NCI-H1105 (cell line): Measurements from ENCODE around the gene MRPL36.
"Not testable (repeated sequence)": the region's sequence is repeated elsewhere in the genome, so short reads cannot be mapped to it uniquely, and the experiment has no call there.

ENCODE experiments used
- DNase-seq: peaks from one replicate; lab custom pipeline; 2025; lab: John Stamatoyannopoulos, UW

Gene MRPL36

DNA sequence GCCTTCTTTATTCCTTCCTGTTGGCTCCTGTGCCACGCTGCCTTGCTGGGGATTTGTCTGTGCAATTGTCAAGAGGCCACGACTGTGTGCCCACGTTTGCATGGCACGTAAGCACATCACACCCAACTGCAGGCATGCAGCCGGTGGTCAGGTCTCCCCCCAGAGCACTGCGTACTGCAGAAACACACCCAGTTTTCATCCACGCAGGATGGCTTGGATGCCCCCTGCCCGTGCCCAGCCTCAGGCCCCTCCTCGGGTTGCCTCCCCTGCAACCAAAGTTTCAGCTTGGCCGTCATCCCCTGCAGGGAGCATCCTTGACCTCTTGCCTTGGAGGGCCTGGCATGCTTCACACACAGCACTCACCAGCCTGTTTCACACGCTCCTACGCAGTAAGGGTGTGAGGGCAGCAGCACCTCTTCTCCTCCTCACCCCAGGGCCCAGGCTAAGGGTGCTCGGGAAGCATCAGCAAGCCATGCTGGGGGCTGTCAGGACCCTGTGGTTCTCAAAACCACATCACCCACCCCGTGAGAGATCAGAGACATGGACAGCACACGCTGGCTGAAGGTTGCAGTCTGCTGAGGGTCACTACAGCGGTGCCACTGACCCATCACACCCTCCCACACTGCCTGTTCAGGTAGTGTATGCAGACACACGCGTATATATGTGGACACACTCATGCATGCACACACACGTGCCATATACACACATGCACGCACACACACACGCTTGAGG is 3.1 kb downstream of the MRPL36 start:
- no peak for DNase-seq

DNA sequence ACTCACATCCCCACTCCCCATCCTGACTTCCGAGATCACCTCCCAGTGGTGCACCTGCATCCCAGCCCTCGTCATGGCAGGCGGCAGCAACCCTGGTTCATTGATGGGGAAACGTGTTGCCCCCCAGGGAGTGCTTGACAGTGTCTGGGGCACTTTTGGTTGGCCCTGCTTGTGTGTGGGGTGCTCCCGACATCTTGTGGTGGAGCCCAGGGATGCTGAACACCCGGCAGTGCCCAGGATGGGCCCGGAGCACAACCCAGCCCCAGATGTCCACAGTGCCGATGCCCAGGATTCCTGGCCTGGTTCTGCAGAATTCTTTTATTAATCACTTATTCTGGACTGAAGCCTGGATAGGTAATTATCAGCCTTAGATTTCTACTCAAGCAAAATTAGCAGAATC is 3.7 kb downstream of the MRPL36 start:
- DNase-seq = no peak

- DNase-seq = no peak
Observed at GRCh38 chr5:1795506-1795905, 4.1 kb downstream of the MRPL36 start.

- DNase-seq = no peak
Observed at GRCh38 chr5:1794901-1795290, 4.7 kb downstream of the MRPL36 start.

DNA sequence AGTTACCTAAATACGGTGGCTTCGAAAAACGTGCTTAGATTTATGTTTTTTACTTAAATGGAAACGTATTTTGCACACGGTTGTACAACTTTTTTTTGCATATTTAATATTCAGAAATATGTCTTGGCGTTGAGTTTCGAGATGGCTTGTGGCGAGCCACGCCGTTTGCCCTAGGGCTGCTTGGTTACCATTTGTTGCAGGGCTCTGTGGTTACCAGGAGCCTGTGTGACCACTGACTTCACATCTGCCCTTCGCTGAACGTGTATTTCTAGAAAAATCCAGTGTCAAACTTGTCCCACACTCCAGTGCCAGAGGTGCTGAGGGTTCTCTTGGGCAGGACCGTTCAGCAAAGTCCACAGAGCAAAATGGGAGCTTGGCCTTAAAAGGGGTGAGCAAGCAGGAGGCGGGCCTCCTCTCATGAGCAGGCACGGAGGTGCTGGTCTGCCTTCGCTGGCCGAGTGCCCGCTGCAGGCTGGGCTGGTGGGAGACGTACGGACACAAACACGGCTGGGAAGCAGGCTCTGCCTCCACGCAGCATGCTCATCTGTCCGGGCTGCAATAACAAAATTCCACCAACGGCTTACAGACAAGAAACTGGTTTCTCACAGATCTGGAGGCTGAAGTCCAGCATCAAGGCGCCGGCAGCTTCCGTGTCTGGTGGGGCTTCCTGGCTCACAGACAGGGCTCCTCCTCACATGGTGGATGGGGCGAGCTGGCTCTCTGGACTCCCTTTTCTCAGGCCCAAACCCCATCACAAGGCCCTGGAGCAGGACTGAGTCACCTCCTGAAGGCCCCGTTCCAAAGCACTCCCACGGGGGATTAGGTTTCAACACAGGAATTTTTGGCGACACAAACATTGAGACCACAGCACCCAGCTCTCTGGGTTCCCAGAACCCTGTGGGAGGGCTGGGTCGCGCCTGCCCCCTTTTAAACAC is 5.4 kb downstream of the MRPL36 start:
- no peak for DNase-seq

DNA sequence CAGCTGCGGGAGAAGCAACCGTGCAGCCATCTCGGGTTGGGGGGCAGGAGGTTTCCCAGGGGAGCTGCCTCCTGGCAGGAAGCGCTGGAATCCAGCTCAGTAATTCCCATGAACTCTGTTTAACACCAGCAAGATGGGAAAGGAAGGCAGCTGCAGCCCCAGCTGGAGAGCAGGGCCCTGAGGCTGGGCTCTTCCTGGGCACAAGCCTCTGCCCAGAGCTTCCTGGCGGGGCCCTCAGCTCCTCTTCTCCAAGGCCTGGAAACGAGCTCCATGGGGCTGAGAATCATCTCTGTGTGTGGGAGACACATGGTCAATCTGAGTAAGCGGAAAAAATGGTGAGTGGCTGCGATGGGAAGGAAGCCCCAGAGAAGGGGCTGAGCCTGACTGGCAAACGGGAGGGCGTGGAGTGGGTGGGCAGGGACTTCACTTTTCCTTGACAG is 6.3 kb downstream of the MRPL36 start:
- DNase-seq = no peak

GRCh38 chr5:1792842-1793266 is 6.8 kb downstream of the MRPL36 start:
- no peak for DNase-seq

- DNase-seq = no peak
Observed at GRCh38 chr5:1791176-1791575, 8.5 kb downstream of the MRPL36 start.

DNA sequence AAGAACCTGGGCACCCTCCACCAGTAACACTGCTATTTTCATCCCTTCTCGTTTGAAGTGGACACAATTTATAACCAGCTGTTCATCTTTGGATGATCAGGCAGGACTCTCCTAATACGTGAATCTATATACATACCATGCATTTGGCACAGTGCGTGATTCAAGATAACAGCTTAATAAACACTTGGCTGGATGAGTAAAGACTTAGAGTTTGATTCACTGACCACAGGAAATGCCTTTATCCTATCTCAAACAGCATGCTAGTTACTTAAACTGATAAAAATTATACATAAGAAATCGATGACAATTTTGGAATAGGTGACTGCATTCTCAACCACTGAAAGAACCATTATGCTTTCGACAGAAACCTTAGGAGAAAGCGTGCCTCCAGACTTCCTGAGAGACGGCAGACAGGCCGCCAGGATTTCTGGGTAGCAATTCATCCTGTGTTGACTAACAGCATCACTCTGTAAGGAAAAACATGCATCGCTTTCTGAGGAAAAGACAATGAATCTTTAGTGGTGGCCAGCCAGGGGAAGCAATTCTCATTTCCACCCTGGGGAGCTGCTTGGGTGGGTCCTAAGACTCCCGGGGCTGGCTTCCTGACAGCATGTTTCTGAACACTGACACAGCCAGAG is 9.7 kb downstream of the MRPL36 start:
- DNase-seq = no peak

DNA sequence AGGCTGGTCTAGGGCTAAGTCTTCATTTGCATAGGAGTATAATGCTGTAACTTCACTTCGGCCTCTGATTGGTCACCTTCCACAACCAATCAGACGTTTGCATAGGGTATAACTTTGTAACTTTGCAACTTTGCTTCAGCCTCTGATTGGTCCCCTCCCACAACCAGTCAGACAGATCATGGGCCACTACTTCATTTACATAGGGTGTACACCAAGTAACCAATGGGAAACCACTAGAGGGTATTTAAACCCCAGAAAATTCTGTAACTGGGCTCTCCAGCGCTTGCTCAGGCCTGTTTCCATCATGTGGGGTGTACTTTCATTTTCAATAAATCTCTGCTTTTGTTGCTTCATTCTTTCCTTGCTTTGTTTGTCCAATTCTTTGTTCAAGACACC is 10.2 kb downstream of the MRPL36 start:
- DNase-seq = not testable (repeated sequence)

GRCh38 chr5:1788828-1789227 is 10.8 kb downstream of the MRPL36 start:
- DNase-seq = no peak

DNA sequence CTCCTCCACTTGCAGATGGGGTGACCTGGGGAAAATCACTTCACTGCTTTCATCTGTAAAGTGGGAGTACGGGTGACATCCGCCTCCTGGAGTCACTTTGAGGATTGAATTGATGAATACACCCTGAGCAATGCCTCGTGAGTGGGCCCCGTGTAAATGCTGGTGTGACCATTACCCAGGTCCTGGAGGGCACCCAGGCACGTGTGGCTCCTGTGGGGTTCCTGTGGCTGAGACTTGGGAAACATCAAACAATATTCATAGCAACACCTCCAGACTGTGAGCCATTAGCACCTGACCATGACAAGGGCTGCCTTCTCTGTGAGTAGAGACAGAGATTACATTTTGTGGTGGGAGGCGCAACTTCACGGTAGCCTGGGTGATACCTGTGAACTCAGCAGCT is 11.4 kb downstream of the MRPL36 start:
- no peak for DNase-seq

- no peak for DNase-seq
Observed at GRCh38 chr5:1787472-1788047, 12.1 kb downstream of the MRPL36 start.

GRCh38 chr5:1786621-1787471 is 12.8 kb downstream of the MRPL36 start:
- DNase-seq = no peak

DNA sequence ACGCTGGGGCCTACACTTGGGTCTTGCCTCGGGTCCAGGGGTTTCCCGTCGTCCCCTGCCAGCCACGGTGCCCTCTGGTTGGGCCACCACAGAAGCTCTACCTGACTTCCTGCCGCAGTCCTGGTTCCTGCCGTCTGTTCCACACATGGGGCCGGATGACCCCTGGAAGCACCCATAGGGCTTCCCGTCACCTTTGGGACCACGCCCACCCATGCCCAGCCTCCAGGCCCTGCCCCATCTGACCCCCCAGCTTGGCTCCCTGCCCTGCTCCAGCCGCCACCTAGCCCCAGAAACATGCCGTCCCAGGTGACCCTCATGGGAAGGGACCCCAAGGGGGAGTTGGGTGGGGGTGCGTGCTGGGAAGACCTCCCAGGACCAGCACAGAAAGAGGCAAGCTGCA is 13.7 kb downstream of the MRPL36 start:
- DNase-seq = no peak

GRCh38 chr5:1785062-1785461 is 14.6 kb downstream of the MRPL36 start:
- no peak for DNase-seq

- no peak for DNase-seq
Observed at GRCh38 chr5:1784197-1785050, 15.2 kb downstream of the MRPL36 start.

- DNase-seq = peak; percentile 60
Observed at GRCh38 chr5:1783216-1783554, 16.5 kb downstream of the MRPL36 start.

GRCh38 chr5:1782385-1783215 is 17.0 kb downstream of the MRPL36 start:
- DNase-seq = no peak
